GM12878 (cell line): Measurements from ENCODE around the gene DDC. TPM values are rescaled to one million over a fixed set of nuclear protein-coding genes. Genes with fewer than 3 reads are reported as not detected.

Experiments used
- ATAC-seq: fragments of 200-7000 bp; cut with Tn5 transposase; 3 replicates; pipeline ENCODE4 v1.9.1; 2020; ENCODE audit warnings: mild to moderate bottlenecking, moderate library complexity
- BruUV-seq: library from RNA; stranded (reverse); fragments of 400-500 nt; replicated peaks from 2 replicates; lab custom pipeline; 2021; lab: Mats Ljungman, UMichigan
- CTCF ChIA-PET: fragments of 300-600 bp; sonication (Branson Sonifier 250); formaldehyde crosslinking; extraction: SDS; loops from one replicate; lab custom pipeline; 2021; ENCODE audit warnings: inconsistent platforms; lab: Yijun Ruan, JAX
- POLR2A ChIA-PET: fragments of 350-600 bp; formaldehyde crosslinking; extraction: SDS; loops from one replicate; lab custom pipeline; 2021; ENCODE audit warnings: inconsistent platforms; lab: Charles Lee
- RAD21 ChIA-PET: fragments of 300-600 bp; sonication (Branson Sonifier 250); formaldehyde crosslinking; loops from one replicate; lab custom pipeline; 2023; ENCODE audit warnings: antibody characterized with exemption; ENCODE audit not compliant: unreplicated experiment; lab: Charles Lee
- SMC1A ChIA-PET: fragments of 300-600 bp; sonication (Branson Sonifier 250); formaldehyde crosslinking; loops from one replicate; lab custom pipeline; 2023; ENCODE audit not compliant: unreplicated experiment, uncharacterized antibody; lab: Charles Lee
- DNase-seq: peaks from one replicate; pipeline ENCODE4 v3.0.0-alpha.2; 2011; ENCODE audit warnings: low read depth, low spot score
- FAIRE-seq: peaks from 3 replicates; lab custom pipeline; 2011; peaks lifted over from hg19 to GRCh38; lab: Jason Lieb, UNC
- H2AFZ ChIP-seq: 2 replicates; pipeline ENCODE4 v1.6.0; 2011; ENCODE audit warnings: low read depth, low read length, control low read depth; ENCODE audit not compliant: control insufficient read depth
- H3K27ac ChIP-seq: 2 replicates; pipeline ENCODE4 v1.5.1; 2011; ENCODE audit warnings: control low read depth; ENCODE audit not compliant: control insufficient read depth, insufficient read depth
- H3K27me3 ChIP-seq, 2 experiments: replicated peaks in 1 of 2; 2 replicates each; pipeline versions ENCODE4 v1.6.0 to v1.6.1; 2011; ENCODE audit warnings: low read length in 1 of 2; ENCODE audit not compliant: control insufficient read depth in 2 of 2, insufficient read depth in 2 of 2
- H3K36me3 ChIP-seq, 2 experiments: 2 replicates each; pipeline ENCODE4 v1.5.1; 2011; ENCODE audit warnings: low read length in 1 of 2; ENCODE audit not compliant: control insufficient read depth in 2 of 2, insufficient read depth in 2 of 2
- H3K4me1 ChIP-seq: 2 replicates; pipeline ENCODE4 v1.6.1; 2011; ENCODE audit warnings: mild to moderate bottlenecking, low read length, moderate library complexity, mixed read lengths; ENCODE audit not compliant: control insufficient read depth, insufficient read depth
- H3K4me2 ChIP-seq: 2 replicates; pipeline ENCODE4 v1.6.0; 2011; ENCODE audit warnings: control low read depth; ENCODE audit not compliant: control insufficient read depth, insufficient read depth
- H3K4me3 ChIP-seq: fragments of 200-600 bp; sonication (generic); 2 replicates; pipeline ENCODE4 v1.5.1; 2016
- H3K79me2 ChIP-seq: 2 replicates; pipeline ENCODE4 v1.6.0; 2011; ENCODE audit warnings: low read length; ENCODE audit not compliant: control insufficient read depth, insufficient read depth
- H3K9ac ChIP-seq: 2 replicates; pipeline ENCODE4 v1.8.0; 2011; ENCODE audit warnings: low read length, control low read depth, mixed read lengths; ENCODE audit not compliant: control insufficient read depth, insufficient read depth
- H3K9me3 ChIP-seq: replicated peaks from 3 replicates; pipeline ENCODE4 v1.5.1; 2011; ENCODE audit warnings: mild to moderate bottlenecking, low read length; ENCODE audit not compliant: control insufficient read depth, insufficient read depth
- H4K20me1 ChIP-seq: 2 replicates; pipeline ENCODE4 v1.6.0; 2011; ENCODE audit not compliant: control insufficient read depth, insufficient read depth
- ATF2 ChIP-seq: IDR thresholded peaks from 2 replicates; pipeline ENCODE4 v1.6.1; 2012; ENCODE audit warnings: low read length, inconsistent platforms
- BRCA1 ChIP-seq: IDR thresholded peaks from 2 replicates; pipeline ENCODE4 v1.6.1; 2011; ENCODE audit warnings: low read depth, low read length, improper control_type of control experiment
- CHD1 ChIP-seq: IDR thresholded peaks from 2 replicates; pipeline ENCODE4 v1.6.1; 2012; ENCODE audit warnings: low read depth, low read length, improper control_type of control experiment
- CUX1 ChIP-seq: IDR thresholded peaks from 2 replicates; pipeline ENCODE4 v1.6.1; 2012; ENCODE audit warnings: improper control_type of control experiment, low read depth, low read length; ENCODE audit not compliant: insufficient replicate concordance
- DPF2 ChIP-seq: fragments of 450-650 bp; IDR thresholded peaks from 2 replicates; pipeline ENCODE4 v1.6.1; 2017; ENCODE audit warnings: mild to moderate bottlenecking
- E4F1 ChIP-seq: fragments of 450-650 bp; IDR thresholded peaks from 2 replicates; pipeline ENCODE4 v1.6.1; 2018; ENCODE audit warnings: borderline replicate concordance, mild to moderate bottlenecking; ENCODE audit not compliant: partially characterized antibody
- LARP7 ChIP-seq: fragments of 450-650 bp; IDR thresholded peaks from 2 replicates; pipeline ENCODE4 v1.6.1; 2017; ENCODE audit warnings: mild to moderate bottlenecking
- MEF2A ChIP-seq: IDR thresholded peaks from 2 replicates; pipeline ENCODE4 v1.6.1; 2011; ENCODE audit warnings: low read depth, mild to moderate bottlenecking, low read length, moderate library complexity; ENCODE audit not compliant: insufficient read depth
- NFYA ChIP-seq: IDR thresholded peaks from 2 replicates; pipeline ENCODE4 v1.6.1; 2011; ENCODE audit warnings: low read depth, mild to moderate bottlenecking, low read length, improper control_type of control experiment, borderline replicate concordance
- PBX3 ChIP-seq: IDR thresholded peaks from 2 replicates; pipeline ENCODE4 v1.6.1; 2011; ENCODE audit warnings: mild to moderate bottlenecking, low read depth, low read length, moderate library complexity; ENCODE audit not compliant: insufficient replicate concordance
- STAT3 ChIP-seq: IDR thresholded peaks from 2 replicates; pipeline ENCODE4 v1.6.1; 2011; ENCODE audit warnings: low read depth, low read length, improper control_type of control experiment
- ZNF622 ChIP-seq: fragments of 450-650 bp; IDR thresholded peaks from 2 replicates; pipeline ENCODE4 v1.6.1; 2017; ENCODE audit warnings: mild to moderate bottlenecking, inconsistent platforms
- ZSCAN29 ChIP-seq: fragments of 450-650 bp; IDR thresholded peaks from 2 replicates; pipeline ENCODE4 v1.6.1; 2017; ENCODE audit warnings: mild to moderate bottlenecking, moderate library complexity
- WGBS: methylation state at CpG from one replicate; pipeline ENCODE4 v1.1.6; 2016; ENCODE audit warnings: low lambda C conversion rate; ENCODE audit not compliant: insufficient replicate concordance, insufficient coverage; ENCODE audit errors: missing lambda C conversion rate; 5-methylcytosine and 5-hydroxymethylcytosine counted together
- in situ Hi-C: fragments of 300-500 bp; cut with MboI; formaldehyde crosslinking; loops from 9 replicates; pipeline ENCODE4 v1.14.3; 2018; ENCODE audit warnings: mixed read lengths
- intact Hi-C: fragments of 100-400 bp; cut with micrococcal nuclease; formaldehyde crosslinking; loops from one replicate; pipeline ENCODE4 v1.14.2; 2022; ENCODE audit not compliant: unreplicated experiment
- polyA plus RNA-seq, 11 experiments: library from polyadenylated mRNA; depleted of rRNA in 4 of 11; unstranded in 6 of 11; stranded (reverse) in 5 of 11; fragments of >200 nt; fragmentation: Nextera tagmentation in 4 of 11; fragmentation: Illumina TruSeq in 1 of 11; extraction: Ambion mirVana in 4 of 11; extraction: Trizol in 1 of 11; gene quantifications; 1 replicate in 1 of 11; 2 replicates in 10 of 11; pipeline versions ENCODE4 v1.2.1 to v1.2.3, GENCODE V29; 2011 to 2016; ENCODE audit warnings: inconsistent platforms in 2 of 11, missing spikeins in 2 of 11, low read depth in 1 of 11
- total RNA-seq, 4 experiments: library from RNA; depleted of rRNA in 3 of 4; stranded (reverse); fragments of >200 nt in 3 of 4; fragmentation: Illumina TruSeq in 1 of 4; extraction: Trizol in 1 of 4; gene quantifications; 2 replicates each; pipeline versions ENCODE4 v1.2.1 to v1.2.3, GENCODE V29; 2013 to 2021

Gene DDC
- total and polyA plus RNA-seq, 10 of the 15 experiments (the other 5 are each of a cell fraction or from before 2014, with no cell fraction given) = not detected

- TF ChIP-seq PBX3 (no peak), NFYA (no peak)
- TF ChIP-seq, all 136 proteins: peak for 0
Measured at GRCh38 chr7:50594136-50594535, 28.9 kb upstream of the DDC start (continued).

- RAD21 ChIA-PET = no interaction called here
- H3K9me3 ChIP-seq = no peaks in the 10 kb centered on the region; the same call in 2 of the 3 replicates
- CTCF ChIA-PET = no interaction called here
- no peak overlapping the region for H2AFZ ChIP-seq
- SMC1A ChIA-PET = no interaction called here
- H4K20me1 ChIP-seq = no peaks in the 10 kb centered on the region; the same call in 1 of the 2 replicates
- H3K9ac ChIP-seq = no peak overlapping the region
- no peak for TF ChIP-seq ZSCAN29
- no peak for TF ChIP-seq CHD1
- no peak for TF ChIP-seq CUX1
- no peak for TF ChIP-seq STAT3
- no peak for TF ChIP-seq BRCA1
- no peak for TF ChIP-seq DPF2
- TF ChIP-seq E4F1 = no peak
- TF ChIP-seq LARP7 = no peak
- no peak for TF ChIP-seq MEF2A
- no peak for TF ChIP-seq ATF2
- no peak for TF ChIP-seq ZNF622
- no peaks in the 10 kb centered on the region for H3K79me2 ChIP-seq
- H3K36me3 ChIP-seq = no peaks in the 10 kb centered on the region
- H3K4me2 ChIP-seq = no peak overlapping the region
- in situ Hi-C loops (no loop called here), intact Hi-C loops (no loop called here)
- FAIRE-seq (no peak), ATAC-seq (no peak), DNase-seq (no peak)
- POLR2A ChIA-PET = no interaction called here
- no TSS peak for BruUV-seq
- no peak overlapping the region for H3K27ac ChIP-seq
- WGBS = 51% methylated on average over 13 of the region's 13 CpGs
- peaks cover 2 to 8% of the 10 kb centered on the region in 2 experiments for H3K27me3 ChIP-seq
- peaks cover 3% of the 10 kb centered on the region; the same call in 1 of the 2 replicates for H3K4me1 ChIP-seq
- H3K4me3 ChIP-seq = no peak overlapping the region
Measured at GRCh38 chr7:50592940-50593339, 27.7 kb upstream of the DDC start.
